Smooth muscle cell of the coronary artery (primary cell): ENCODE data around the gene SLFN5. TPM values are rescaled to one million over a fixed set of nuclear protein-coding genes. Genes with fewer than 3 reads are reported as not detected.

ENCODE experiments used
- total RNA-seq: library from RNA; depleted of rRNA; stranded (reverse); fragments of >200 nt; gene quantifications from 2 replicates; pipeline ENCODE4 v1.2.3, GENCODE V29; 2014; ENCODE audit warnings: low replicate concordance

Gene SLFN5
- 56.1 and 77.1 TPM in 2 replicates for total RNA-seq

DNA sequence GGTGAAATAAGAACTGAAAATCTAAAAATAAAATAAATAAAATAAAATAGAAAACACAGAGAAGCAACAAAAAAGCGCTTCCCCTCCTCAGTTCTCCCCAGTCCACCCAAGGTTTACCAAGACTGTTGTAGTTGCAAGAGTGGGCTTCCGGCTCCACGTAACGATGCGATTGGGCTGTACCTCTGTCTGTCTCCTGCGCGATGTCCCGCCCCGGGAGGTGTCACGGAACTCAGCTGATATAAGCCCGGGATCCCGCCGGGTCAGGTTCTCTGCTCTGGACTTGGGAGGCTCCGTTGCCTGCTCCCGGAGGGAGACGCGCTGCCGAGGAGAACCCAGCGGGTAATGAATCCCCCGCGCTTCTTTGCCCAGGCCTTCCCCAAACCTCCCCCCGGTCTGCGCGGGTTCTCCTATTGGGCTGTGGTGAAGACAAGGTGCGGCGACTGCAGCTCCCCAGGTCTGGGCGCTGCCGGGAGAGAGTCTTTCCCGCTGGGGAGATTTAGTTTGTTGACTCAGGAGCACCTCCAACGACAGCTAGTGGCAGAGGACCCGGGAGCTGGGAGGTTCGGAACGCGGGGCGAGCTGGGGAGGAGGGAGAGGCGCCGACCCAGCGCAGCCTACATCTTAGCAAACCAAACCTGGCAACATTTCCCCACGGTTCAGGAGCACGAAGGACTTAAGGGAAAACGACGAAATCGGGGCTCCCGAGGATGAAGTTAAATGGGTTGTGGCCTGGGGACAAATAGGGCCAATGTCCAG is at the start of gene SLFN5:
Gene SLFN5 (plus strand): TSS at position 268 of the 756 bp plus-strand sequence. CDS start 15,619 bp downstream, outside the sequence.

GRCh38 chr17:35194001-35194400 is 48.9 kb upstream of the SLFN5 start, which contains the start of gene SLC35G3:
TSS of gene SLC35G3 (minus strand) at chr17:35194393. CDS start at chr17:35194307, 86 bp downstream.

Other genes with a start within 250 kb of the SLFN5 start
- 9.8 and 12.6 TPM in 2 replicates for gene RFFL, start 179.4 kb upstream of the SLFN5 start, total RNA-seq
- gene RAD51D, start 123.2 kb upstream of the SLFN5 start, total RNA-seq = 3.5 and 8.4 TPM in 2 replicates
- gene FNDC8, start 121.5 kb upstream of the SLFN5 start, total RNA-seq = not detected in 2 replicates
- 16.4 and 19.3 TPM in 2 replicates for gene NLE1, start 100.8 kb upstream of the SLFN5 start, total RNA-seq
- not detected in 2 replicates for gene UNC45B, start 95.3 kb upstream of the SLFN5 start, total RNA-seq
- gene SLC35G3, start 48.7 kb upstream of the SLFN5 start, total RNA-seq = not detected in 2 replicates
- 62.4 and 69.4 TPM in 2 replicates for gene SLFN11, start 130.5 kb downstream of the SLFN5 start, total RNA-seq
- 12.1 and 35.1 TPM in 2 replicates for gene SLFN12, start 189.4 kb downstream of the SLFN5 start, total RNA-seq
- 1.7 and 3.3 TPM in 2 replicates for gene SLFN13, start 205.7 kb downstream of the SLFN5 start, total RNA-seq